Activated CD4-positive, CD25-positive, alpha-beta regulatory T cell treated with anti-CD3 and anti-CD28 coated beads, Interleukin-2, amount 50 U/mL, for 24 hours (primary cell): ENCODE results near the gene MAN2A2.
"Not testable (repeated sequence)": the region's sequence is repeated elsewhere in the genome, so short reads cannot be mapped to it uniquely, and the experiment has no call there.

Experiments used
- ATAC-seq, 2 donors: fragments of 150-1000 bp; cut with Tn5 transposase; one replicate each; pipeline ENCODE4 v1.10.0; 2021; ENCODE audit warnings: mild to moderate bottlenecking in 1 of 2, moderate library complexity in 1 of 2

The MAN2A2 gene

DNA sequence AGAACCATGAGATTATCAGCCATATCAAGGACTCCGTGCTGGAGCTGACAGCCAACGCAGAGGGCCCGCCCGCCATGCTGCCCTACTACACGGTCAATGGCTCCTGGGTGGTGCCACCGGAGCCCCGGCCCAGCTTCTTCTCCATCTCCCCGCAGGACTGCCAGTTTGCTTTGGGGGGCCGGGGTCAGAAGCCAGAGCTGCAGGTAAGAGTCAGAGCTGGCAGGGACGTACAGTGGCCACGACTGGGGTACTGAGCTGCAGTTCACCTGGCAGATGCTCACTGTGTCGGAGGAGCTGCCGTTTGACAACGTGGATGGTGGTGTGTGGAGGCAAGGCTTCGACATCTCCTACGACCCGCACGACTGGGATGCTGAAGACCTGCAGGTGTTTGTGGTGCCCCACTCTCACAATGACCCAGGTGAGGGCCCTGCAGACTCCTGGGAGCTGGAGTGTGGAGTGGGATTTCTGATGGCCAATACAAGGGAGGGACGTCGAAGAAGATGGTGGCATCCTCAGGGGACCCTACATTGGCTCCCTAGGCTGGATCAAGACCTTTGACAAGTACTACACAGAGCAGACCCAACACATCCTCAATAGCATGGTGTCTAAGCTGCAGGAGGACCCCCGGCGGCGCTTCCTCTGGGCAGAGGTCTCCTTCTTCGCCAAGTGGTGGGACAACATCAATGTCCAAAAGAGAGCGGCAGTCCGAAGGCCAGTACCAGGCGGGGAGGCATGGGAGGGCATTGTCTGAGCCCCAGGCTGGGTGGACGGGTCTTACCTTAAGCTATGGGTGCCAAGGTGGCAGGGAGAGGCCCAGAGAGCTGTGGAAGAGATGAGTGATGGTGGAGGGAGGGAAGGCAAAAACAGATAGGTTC lies 2.4 kb downstream of the MAN2A2 start:
- no peak for ATAC-seq

DNA sequence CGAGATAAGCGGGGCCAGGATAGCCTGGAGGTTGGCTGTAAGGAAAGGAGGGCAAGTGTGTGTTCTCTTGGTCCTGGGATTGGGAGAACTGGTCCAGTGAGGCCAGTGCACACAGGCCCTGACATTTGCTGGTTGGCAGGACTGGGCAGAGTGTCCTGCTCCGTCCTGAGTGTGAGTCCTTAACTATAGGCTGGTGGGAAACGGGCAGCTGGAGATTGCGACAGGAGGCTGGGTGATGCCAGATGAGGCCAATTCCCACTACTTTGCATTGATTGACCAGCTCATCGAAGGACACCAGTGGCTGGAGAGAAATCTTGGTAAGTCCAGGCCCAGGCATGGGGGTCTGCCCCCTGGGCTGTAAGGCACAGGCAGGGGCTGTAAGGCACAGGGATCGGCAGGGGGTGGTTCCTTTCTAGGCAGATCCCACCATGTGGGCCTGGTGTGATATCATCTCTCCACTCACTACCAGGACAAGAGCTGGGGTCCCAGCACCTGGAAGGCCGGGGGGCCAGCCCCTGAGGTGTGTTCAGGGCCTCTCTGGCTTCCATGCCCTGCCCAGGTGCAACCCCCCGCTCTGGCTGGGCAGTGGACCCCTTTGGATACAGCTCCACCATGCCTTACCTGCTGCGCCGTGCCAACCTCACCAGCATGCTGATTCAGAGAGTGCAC lies 3.2 kb downstream of the MAN2A2 start:
- ATAC-seq = no peak

DNA sequence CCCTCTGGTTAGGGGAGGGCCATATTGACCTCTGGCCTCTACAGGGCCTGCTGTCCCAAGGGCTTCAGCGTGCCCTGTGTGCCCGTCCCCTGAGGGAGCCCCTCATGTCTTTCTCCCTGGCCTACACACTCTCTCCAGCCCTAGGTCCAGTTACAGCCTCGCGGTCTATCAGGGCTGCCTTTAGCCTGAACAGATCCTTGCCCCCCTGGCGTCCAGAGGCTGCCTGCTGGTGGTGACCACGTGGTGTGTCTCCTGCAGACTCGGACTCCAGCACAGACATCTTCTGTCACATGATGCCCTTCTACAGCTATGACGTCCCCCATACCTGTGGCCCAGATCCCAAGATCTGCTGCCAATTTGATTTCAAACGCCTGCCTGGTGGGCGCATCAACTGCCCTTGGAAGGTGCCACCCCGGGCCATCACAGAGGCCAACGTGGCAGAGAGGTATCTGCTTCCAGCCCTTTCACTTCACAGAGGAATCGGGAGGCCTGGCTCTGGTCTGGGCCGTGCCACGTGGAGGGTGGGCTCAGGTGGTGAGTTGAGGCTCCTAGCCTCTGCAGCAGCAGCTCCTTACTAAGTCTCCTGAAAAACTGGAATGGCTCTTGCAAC lies 4.1 kb downstream of the MAN2A2 start:
- ATAC-seq = no peak

DNA sequence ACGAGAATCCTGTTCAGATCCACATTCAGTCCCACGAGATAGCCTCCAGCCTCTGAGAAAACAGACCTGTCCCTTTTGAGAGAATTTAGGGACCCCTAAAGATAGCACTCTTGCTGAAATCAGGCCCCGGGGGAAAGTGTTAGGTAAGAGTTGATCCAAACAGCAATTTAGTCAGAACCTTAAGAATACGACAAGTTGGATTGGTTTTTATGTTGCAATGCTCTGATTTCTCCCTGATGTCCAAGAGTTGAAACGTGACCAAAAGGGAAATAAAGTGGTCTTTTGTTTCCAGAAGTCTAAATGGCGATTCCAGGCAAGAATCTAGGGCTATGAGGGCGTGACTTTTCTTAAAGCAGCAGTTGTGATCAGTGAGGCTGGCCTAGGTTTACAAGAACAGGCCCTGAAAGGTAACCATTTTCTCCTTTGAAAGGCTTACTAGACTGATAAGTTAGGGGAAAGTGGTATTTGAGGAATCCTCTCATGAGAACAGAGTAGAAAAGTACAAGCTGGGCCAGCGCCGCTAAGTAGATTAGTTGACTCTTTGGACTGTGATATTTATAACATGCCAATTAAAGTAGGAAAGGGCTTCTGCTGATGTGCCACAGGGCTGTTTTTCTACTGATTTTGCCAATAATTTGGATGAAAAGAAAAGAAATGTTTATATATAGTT lies 4.9 kb downstream of the MAN2A2 start:
- ATAC-seq = no peak

DNA sequence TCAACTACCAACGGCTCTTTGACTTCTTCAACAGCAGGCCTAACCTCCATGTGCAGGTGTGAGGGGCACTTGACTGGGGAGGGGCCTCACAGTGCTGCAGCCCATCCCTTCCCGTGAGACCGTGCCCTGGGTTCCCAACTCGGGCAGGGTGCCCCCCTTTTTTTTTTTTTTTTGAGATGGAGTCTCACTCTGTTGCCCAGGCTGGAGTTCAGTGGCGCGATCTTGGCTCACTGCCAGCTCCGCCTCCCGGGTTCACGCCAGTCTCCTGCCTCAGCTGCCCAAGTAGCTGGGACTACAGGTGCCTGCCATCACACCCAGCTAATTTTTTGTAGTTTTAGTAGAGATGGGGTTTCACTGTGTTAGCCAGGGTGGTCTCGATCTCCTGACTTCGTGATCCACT lies 6.3 kb downstream of the MAN2A2 start:
- ATAC-seq = not testable (repeated sequence)

DNA sequence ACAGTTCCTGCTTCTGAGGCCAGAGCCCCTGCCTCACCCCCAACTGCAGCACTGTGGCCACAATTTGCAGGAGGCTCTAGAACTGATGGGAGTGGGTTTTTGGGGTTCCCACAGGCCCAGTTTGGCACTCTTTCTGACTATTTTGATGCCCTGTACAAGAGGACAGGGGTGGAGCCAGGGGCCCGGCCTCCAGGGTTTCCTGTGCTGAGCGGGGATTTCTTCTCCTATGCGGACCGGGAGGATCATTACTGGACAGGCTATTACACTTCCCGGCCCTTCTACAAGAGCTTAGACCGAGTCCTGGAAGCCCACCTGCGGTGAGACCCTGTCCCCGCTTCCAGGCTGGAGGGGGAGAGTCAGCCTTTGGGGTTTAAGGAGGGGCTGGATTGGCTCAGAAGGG lies 6.9 kb downstream of the MAN2A2 start:
- ATAC-seq = no peak

DNA sequence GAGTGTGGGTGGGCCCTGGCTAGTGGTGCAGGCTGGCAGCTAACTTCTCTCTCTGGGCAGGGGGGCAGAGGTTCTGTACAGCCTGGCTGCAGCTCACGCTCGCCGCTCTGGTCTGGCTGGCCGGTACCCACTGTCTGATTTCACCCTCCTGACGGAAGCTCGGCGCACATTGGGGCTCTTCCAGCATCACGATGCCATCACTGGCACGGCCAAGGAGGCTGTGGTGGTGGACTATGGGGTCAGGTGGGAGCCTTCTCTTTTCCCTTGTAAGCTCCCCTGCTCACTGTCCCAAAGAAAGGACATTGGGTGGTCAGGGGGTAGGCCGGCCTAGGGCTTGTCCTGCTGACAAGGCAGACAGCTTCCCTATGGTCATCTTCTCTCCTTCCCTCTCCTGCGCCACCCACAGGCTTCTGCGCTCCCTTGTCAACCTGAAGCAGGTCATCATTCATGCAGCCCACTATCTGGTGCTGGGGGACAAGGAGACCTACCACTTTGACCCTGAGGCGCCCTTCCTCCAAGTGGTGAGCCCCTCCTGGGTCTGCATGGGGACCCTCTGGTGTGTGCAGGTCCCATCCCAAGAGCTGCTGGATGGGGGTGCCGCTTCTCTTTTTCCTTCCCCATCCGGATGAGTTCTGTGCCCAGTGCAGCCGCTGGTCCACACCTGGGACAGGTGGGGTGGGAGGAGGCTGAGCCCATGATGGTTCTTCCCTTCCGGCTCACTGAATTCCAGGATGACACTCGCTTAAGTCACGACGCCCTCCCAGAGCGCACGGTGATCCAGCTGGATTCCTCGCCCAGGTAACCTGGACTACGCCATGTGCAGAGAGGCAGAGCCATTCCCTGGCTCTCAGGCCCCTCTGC lies 7.6 kb downstream of the MAN2A2 start:
- no peak for ATAC-seq

DNA sequence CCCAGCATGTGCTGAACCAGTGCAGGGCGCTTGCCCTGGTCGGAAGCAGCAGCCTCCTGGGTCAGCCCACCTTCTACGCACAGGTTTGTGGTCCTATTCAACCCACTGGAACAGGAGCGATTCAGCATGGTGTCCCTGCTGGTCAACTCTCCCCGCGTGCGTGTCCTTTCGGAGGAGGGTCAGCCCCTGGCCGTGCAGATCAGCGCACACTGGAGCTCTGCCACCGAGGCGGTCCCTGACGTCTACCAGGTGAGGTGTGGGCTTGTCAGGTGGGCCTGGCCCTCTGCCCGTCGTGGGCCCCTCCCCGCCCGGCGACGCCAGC lies 8.2 kb downstream of the MAN2A2 start:
- ATAC-seq = no peak

DNA sequence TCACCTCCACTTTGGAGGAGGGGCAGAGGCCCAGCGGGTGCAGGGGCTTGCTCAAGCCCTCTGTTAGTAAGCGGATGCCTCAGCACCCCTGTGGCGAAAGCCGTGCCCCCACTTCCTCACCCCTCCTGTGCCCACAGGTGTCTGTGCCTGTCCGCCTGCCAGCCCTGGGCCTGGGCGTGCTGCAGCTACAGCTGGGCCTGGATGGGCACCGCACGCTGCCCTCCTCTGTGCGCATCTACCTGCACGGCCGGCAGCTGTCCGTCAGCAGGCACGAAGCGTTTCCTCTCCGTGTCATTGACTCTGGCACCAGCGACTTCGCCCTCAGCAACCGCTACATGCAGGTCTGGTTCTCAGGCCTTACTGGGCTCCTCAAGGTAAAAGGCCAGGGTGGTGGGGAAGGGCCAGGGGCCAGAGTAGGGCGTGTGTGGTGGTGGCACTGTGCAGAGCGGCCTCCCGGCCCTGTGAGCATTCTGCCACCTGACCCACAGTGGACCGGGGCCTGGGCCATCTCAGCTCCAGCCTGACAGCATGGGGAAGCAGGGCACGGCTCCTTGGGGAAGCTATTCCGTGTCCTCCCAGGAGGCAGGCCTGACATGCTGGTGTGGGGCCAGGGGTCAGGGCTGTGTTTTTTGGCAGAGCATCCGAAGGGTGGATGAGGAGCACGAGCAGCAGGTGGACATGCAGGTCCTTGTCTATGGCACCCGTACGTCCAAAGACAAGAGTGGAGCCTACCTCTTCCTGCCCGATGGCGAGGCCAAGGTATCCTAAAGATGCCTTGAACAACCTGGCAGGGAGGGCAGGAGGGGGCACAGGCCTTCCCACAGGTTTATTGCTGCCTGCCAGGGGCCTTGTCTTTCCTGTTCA lies 9.0 kb downstream of the MAN2A2 start:
- ATAC-seq = no peak

DNA sequence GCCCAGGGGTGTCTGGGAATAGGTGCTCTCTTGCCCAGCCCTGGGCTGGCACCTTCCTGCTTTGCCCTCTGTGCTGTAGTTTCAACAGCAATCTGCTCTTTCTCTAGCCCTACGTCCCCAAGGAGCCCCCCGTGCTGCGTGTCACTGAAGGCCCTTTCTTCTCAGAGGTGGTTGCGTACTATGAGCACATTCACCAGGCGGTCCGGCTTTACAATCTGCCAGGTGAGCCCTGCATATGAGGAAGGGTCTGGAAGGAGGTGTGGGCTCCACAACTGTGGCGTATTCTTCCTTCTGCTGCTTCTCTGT lies 9.6 kb downstream of the MAN2A2 start:
- ATAC-seq = no peak

DNA sequence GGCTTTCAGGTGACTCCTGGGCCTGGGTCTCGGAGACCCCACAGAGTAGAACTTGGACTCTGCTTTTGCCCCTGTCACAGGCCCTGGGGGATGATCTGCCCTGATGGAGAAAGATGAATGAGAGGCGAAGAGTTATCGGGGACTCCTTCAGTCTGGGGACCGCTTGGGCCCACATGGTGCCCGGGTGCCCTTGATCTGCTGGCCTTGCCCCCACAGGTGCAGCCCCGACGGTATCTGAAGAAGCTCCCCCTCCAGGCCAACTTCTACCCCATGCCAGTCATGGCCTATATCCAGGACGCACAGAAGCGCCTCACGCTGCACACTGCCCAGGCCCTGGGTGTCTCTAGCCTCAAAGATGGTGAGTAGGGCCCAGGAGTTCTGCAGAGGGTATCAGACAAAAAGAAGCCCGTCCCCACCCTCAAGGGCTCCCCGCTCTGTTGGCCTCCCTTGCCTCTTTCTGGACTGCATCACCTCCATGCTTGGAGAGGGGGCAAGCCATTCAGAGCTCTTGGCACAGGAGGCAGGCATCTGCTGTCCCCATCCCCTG lies 10.4 kb downstream of the MAN2A2 start:
- no peak for ATAC-seq

DNA sequence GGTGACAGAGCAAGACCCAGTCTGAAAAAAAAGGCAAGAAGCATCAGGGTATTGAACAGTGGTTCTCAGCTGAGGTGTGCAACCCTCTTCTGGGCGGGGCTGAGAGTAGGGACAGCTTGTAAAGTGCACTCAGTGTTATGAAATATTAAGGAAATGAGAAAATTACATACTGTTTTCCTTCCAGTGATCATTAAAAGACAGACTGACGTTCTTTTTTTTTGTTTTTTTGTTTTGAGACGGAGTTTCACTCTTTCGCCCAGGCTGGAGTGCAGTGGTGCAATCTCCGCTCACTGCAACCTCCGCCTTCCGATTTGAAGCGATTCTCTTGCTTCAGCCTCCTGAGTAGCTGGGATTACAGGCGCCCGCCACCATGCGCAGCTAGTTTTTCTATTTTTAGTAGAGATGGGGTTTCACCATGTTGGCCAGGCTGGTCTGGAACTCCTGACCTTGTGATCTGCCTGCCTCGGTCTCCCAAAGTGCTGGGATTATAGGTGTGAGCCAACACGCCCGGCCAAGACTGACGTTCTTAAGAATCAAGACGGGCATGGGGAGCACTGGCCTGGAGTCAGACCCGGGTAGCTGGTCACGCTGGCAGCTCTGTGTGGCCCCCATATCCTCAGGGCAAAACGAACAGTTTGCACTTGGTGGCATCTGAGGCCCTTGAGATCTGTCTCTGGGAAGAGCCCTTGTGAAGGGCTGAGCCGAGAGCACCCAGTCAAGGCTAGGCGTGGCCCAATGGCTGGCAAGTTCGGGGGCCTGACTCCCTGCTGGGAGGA lies 11.4 kb downstream of the MAN2A2 start:
- ATAC-seq = no peak

DNA sequence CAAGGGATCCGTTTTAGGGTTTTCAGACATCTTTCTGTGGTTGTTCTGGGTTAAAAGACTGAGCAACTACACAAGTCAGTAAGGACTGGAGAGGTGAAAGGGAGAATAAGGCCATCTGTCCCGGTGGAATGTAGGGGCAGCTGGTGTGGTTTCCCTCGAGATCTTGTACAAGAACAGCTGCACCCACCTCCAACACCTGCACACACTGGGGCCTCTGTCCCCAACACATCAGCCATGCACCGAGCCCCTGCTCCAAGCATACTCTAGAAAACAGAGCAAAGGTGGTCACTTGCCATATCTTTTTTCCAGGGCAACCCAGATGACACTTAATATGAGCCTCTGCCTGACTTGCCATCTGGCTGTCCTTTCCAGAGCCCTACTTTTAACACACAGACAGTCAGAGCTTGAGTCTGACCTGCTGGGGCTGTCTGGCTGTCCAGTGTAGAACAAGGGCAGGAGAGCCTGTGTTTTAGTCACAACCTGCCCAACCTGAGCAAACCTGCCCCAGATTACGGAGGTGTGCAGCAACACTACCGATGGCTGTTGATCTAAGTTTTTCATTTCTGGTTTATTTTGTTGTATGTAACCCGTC lies 12.2 kb downstream of the MAN2A2 start:
- ATAC-seq = no peak

DNA sequence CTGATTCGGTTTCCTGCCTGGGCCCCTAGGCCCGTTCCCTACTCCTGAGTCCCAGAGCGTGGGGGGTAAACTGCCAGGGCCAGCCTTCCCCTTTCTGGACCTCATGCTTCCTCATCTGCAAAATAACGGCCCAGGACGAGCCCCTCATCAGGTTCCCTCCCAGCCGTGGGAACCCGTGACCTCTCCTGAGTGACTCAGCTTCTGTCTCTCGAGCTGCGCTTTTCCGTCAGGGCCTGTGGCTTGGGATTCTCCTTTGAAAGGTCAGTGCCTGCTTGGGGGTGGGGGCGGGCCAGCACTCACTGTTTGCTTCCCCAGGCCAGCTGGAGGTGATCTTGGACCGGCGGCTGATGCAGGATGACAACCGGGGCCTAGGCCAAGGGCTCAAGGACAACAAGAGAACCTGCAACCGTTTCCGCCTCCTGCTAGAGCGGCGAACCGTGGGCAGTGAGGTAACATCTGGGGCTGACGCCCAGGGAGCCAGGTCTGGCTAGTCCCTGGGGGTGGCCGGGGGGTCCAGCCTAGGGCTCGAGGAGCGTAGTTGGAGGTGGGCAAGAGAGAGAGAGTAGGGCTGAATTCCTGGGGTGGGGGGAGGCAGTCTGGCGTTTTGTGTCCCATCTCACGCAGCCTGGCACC lies 12.8 kb downstream of the MAN2A2 start:
- ATAC-seq = no peak

DNA sequence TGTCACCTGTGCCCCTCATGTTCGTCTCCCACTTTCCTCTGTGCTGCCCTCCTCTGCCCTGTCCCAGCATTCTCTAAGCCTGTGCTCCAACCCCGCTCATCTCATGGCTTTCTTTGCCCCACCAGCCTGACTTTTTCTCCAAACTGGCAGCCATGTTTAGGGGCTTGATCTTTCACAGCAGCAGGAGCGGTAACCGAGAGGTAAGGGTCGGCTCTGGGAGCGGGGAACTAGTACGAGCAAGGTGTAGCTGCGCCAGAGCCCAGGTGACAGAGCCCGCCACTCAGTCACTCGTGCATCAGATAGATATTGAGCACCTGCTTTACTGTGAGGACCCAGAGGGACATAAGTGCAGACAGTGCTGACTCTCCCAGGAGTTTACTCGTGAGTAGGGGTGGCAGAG lies 13.4 kb downstream of the MAN2A2 start:
- no peak for ATAC-seq

DNA sequence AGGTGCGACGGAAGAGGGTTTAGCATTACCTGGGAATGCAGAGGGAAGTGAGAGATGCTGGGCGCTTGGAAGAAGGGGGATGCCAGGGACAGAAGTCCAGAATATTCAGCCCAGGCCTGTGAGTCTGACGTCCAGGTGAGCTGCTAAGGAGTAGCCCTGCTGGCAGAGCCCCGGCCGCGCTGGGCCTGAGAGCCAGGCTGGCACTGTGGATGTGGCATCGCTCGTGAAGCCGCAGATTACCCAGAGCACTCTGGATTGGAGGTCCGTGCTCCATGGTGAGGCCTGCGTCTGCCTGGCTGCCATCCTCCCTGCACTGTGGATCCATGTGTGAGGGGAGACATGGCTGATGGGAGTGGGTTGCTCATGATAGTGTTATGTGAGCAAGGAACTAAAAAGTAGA lies 14.5 kb downstream of the MAN2A2 start:
- ATAC-seq = no peak

DNA sequence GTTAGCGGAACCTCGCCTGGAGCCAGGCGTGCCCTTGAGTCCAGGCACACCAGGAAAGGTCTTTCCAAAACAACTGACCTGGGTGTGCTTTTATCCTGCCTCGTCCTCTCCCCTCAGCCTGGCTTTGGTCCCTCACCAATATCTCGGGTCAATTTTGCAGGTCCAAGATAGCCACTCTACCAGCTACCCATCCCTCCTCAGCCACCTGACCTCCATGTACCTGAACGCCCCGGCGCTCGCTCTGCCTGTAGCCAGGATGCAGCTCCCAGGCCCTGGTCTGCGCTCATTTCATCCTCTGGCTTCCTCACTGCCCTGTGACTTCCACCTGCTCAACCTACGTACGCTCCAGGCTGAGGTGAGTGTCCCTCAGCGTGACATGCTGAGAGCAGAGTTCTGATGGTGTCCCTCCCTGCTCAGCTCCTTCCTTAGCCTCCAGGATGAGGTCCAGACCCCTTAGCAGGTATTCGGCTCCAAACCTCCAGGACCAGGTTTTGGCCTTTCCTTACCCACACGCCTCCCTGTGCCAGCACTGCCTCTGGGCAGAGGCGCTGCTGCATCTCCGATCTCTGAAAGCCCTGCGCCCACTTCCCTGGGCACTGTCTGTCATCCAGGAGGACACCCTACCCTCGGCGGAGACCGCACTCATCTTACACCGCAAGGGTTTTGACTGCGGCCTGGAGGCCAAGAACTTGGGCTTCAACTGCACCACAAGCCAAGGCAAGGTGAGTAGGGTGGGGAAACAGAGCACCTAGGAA lies 15.1 kb downstream of the MAN2A2 start:
- ATAC-seq = no peak

DNA sequence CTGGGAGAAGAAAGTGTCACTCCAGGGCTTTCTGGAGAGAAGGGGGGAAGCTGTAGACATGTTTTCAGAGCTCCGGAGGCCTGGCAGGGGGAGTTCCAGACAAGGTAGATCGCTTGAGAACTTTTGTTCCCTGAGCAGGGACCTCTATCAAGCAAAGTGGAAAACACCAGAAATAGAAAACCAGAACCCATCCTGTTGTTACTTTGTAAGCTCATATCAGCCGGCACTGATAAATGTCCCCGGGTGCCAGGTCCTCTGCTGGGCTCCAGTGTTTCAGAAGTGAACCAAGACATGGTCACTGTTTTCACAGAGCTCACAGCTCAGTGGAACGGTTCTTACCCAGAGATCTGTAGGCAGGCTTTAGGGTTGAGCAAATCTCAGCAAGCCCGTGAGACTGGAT lies 15.7 kb downstream of the MAN2A2 start:
- ATAC-seq = no peak

DNA sequence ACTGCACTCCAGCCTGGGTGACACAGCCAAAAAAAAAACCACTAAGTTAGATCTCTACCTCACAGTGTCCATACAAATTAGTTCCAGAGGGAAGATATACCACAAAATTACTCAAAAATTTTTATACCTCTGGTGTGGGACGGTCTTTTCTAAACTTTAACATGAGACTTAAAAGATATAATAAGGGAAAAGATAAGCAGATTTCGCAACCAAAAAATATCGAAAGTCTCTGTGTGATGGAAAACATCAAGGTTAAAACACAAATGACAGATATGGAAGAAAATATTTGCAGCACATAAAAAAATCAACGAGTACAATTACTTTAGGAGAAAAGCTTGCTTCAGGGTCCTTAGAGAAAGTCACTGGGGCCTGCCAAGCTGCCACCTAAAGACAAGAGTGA lies 18.8 kb downstream of the MAN2A2 start:
- no peak for ATAC-seq
